ENCODE measurements around the gene MUC4.

GRCh38 chr3:195829897-195830254 lies 18.1 kb upstream of the MUC4 start:
- no peak for TF ChIP-seq POLR2AphosphoS5 (IDR thresholded peaks at IDR 0.05)
- TF ChIP-seq CTCF (IDR thresholded peaks at IDR 0.05) = no peak
- TF ChIP-seq POLR2A (IDR thresholded peaks at IDR 0.05) = no peak

All from prostate gland (tissue), 2 donors.